Activated CD4-positive, alpha-beta T cell treated with anti-CD3 and anti-CD28 coated beads for 4 hours (primary cell): Measurements from ENCODE around the gene DAPK3.
"Not testable (repeated sequence)": the region's sequence is repeated elsewhere in the genome, so short reads cannot be mapped to it uniquely, and the experiment has no call there.

Experiments used
- DNase-seq, 2 donors: peaks; one replicate each; pipeline ENCODE4 v3.0.0-alpha.2; 2020

The DAPK3 gene

GRCh38 chr19:3970808-3971598 lies at the start of gene DAPK3:
TSS of gene DAPK3 (minus strand) at chr19:3971099. CDS start at chr19:3969735, 1,364 bp downstream.
- DNase-seq, result peak; percentile 88 to 90

GRCh38 chr19:4019578-4019977 lies 48.7 kb upstream of the DAPK3 start:
- DNase-seq, result no peak

GRCh38 chr19:4018775-4019504 lies 48.0 kb upstream of the DAPK3 start:
- DNase-seq, result no peak

GRCh38 chr19:4018140-4018613 lies 47.3 kb upstream of the DAPK3 start:
- DNase-seq, result no peak

GRCh38 chr19:4016903-4017638 lies 46.2 kb upstream of the DAPK3 start:
- no peak for DNase-seq

GRCh38 chr19:4016486-4016885 lies 45.6 kb upstream of the DAPK3 start:
- DNase-seq, result no peak

- no peak for DNase-seq
Observed at GRCh38 chr19:4015705-4016402, 45.0 kb upstream of the DAPK3 start.

GRCh38 chr19:4014541-4015491 lies 43.9 kb upstream of the DAPK3 start:
- peak in 1 of 2 donors; percentile 29 for DNase-seq

- DNase-seq, result no peak
Observed at GRCh38 chr19:4013886-4014540, 43.1 kb upstream of the DAPK3 start.

GRCh38 chr19:4012975-4013634 lies 42.2 kb upstream of the DAPK3 start:
- DNase-seq, result no peak

GRCh38 chr19:4012092-4012974 lies 41.4 kb upstream of the DAPK3 start:
- no peak for DNase-seq

GRCh38 chr19:4011430-4011829 lies 40.5 kb upstream of the DAPK3 start:
- DNase-seq, result not testable (repeated sequence)

GRCh38 chr19:4010808-4011110 lies 39.9 kb upstream of the DAPK3 start:
- no peak for DNase-seq

- DNase-seq, result no peak
Observed at GRCh38 chr19:4009990-4010807, 39.3 kb upstream of the DAPK3 start.

GRCh38 chr19:4007836-4008539 lies 37.1 kb upstream of the DAPK3 start:
- peak; percentile 30 to 33 for DNase-seq

- peak; percentile 95 to 97 for DNase-seq
Observed at GRCh38 chr19:4007021-4007835, 36.3 kb upstream of the DAPK3 start, which contains the start of gene PIAS4. TSS of gene PIAS4 (plus strand) at chr19:4007736. CDS start at chr19:4007761, 25 bp downstream.

- DNase-seq, result not testable (repeated sequence)
Observed at GRCh38 chr19:4005436-4005835, 34.5 kb upstream of the DAPK3 start.
